Measurements from ENCODE around the gene TEX38. TPM values are rescaled to one million over a fixed set of nuclear protein-coding genes. Genes with fewer than 3 reads are reported as not detected.

Gene TEX38
- total RNA-seq (2021; ENCODE audit: unreplicated experiment): 0.47 TPM
- 0.10 TPM in 1 of 2 replicates, not detected in the other for polyA plus RNA-seq (2012)
- Bru-seq, nascent RNA: percentile 17 among the genes with signal in this experiment
- percentile 18 among the genes with signal in this experiment for BruChase-seq, experiment 1, labeled RNA remaining after a 6-hour chase
- percentile 30 among the genes with signal in this experiment for BruChase-seq, experiment 2, labeled RNA remaining after a 2-hour chase
- long read RNA-seq: 0 reads

- no TSS peak for BruUV-seq (replicated peaks)
- Histone ChIP-seq H4K20me1 (ENCODE audit: insufficient read depth) (no peaks in the 10 kb centered on the region), H3K4me1 (ENCODE audit: control insufficient read depth in 1 of 2, insufficient read depth in 2 of 2, low read length in 2 of 2) (peaks cover 0 to 18% of the 10 kb centered on the region in 2 experiments; a peak in 3 of 4 replicates), H3K9me3 (ENCODE audit: control insufficient read depth in 1 of 2, insufficient read depth in 1 of 2, low read depth in 1 of 2, low read length in 2 of 2) (no peaks in the 10 kb centered on the region), H2AFZ (ENCODE audit: low read depth, low read length, poor library complexity, severe bottlenecking) (no peak within 1 kb of the TSS), H3K9ac (ENCODE audit: low read length) (no peak within 1 kb of the TSS), H3K27ac (ENCODE audit: low read depth, low read length) (no peak within 1 kb of the TSS), H3K4me3 (replicated peaks in 1 of 2; ENCODE audit: low read depth in 1 of 2, low read length in 2 of 2) (no peak within 1 kb of the TSS), H3K27me3 (ENCODE audit: insufficient read depth, low read length) (no peaks in the 10 kb centered on the region), H3K9me2 (ENCODE audit: insufficient read depth) (no peaks in the 10 kb centered on the region), H3K79me2 (ENCODE audit: insufficient read depth, low read length) (peaks cover 14% of the 10 kb centered on the region), H3K36me3 (ENCODE audit: control insufficient read depth in 1 of 2, insufficient read depth in 2 of 2, low read length in 2 of 2) (peaks cover 0 to 8% of the 10 kb centered on the region in 2 experiments; a peak in 1 of 4 replicates), H3K4me2 (ENCODE audit: low read length) (no peak within 1 kb of the TSS)
- RAD21 ChIA-PET (ENCODE audit: low non-redundant PET in 1 of 2, low total read pairs in 2 of 2, uncharacterized antibody in 2 of 2, unreplicated experiment in 2 of 2): no interaction called here
- POLR2A ChIA-PET: no interaction called here
- no peak for ATAC-seq
- DNase-seq (ENCODE audit: low read depth, low spot score): no peak
- TF ChIP-seq ZBTB33 (IDR thresholded peaks at IDR 0.05; ENCODE audit: extremely low read depth, insufficient replicate concordance, low read length) (no peak), EZH2phosphoT487 (IDR thresholded peaks at IDR 0.05; ENCODE audit: borderline replicate concordance) (no peak), EGR1 (IDR thresholded peaks at IDR 0.05; ENCODE audit: low read depth) (no peak), POLR2A (IDR thresholded peaks at IDR 0.05; ENCODE audit: borderline replicate concordance, extremely low read depth, insufficient read depth, insufficient read length) (no peak), CTCF (IDR thresholded peaks at IDR 0.05 in 2 of 3, conservative IDR thresholded peaks at IDR 0.05 in 1 of 3; ENCODE audit: borderline replicate concordance in 1 of 3, insufficient read depth in 1 of 3, low read depth in 2 of 3, low read length in 2 of 3) (no peak), CBX3 (IDR thresholded peaks at IDR 0.05; ENCODE audit: low read depth) (no peak), CEBPB (IDR thresholded peaks at IDR 0.05; ENCODE audit: low read depth) (no peak), MAX (IDR thresholded peaks at IDR 0.05) (no peak), SIN3A (IDR thresholded peaks at IDR 0.05; ENCODE audit: low read depth) (no peak), EZH2 (IDR thresholded peaks at IDR 0.05) (no peak), ATF3 (IDR thresholded peaks at IDR 0.05) (no peak), ZNF274 (IDR thresholded peaks at IDR 0.05; ENCODE audit: low read depth, low read length) (no peak), FOSL1 (IDR thresholded peaks at IDR 0.05; ENCODE audit: low read depth) (no peak), SRF (IDR thresholded peaks at IDR 0.05; ENCODE audit: low read depth) (no peak), ZFX (IDR thresholded peaks at IDR 0.05) (no peak), RAD21 (IDR thresholded peaks at IDR 0.05; ENCODE audit: low read depth) (no peak), SP1 (IDR thresholded peaks at IDR 0.05; ENCODE audit: low read depth) (no peak), JUND (IDR thresholded peaks at IDR 0.05) (no peak), REST (IDR thresholded peaks at IDR 0.05; ENCODE audit: low read depth) (no peak), YY1 (IDR thresholded peaks at IDR 0.05; ENCODE audit: extremely low read depth, insufficient replicate concordance, low read depth, low read length) (no peak)
- intact Hi-C loops (cut with micrococcal nuclease): no loop called here
- CTCF ChIA-PET: no interaction called here
Measured at GRCh38 chr1:46671554-46671953, at the start of gene TEX38. Gene TEX38, plus strand, starts transcription at chr1:46671854. Its CDS starts 81 bp downstream, at chr1:46671935.
